ENCODE data around the gene TOM1L2.

DNA sequence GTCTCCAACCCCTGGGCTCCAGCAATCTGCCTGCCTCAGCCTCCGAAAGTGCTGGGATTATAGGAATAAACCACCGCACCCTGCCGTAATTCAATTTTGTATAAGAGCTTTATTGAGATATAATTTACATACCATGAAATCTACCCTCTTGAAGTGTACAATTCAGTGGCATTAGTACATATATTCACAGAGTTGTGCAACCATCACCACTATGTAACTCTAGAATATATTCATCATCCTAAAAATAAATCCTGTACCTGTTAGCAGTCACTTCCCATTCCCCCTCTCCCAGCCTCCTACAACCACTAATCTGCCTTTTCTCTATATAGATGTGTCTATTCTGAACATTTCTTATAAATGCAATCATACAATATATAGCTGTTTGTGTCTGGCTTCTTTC lies 26.1 kb downstream of the TOM1L2 start:
- TF ChIP-seq REST (IDR thresholded peaks at IDR 0.05; ENCODE audit: borderline replicate concordance) (no peak), MXI1 (conservative IDR thresholded peaks at IDR 0.05; ENCODE audit: poor library complexity, severe bottlenecking) (no peak), POLR2AphosphoS5 (IDR thresholded peaks at IDR 0.05) (no peak)
- TF ChIP-seq, protein P1, sequence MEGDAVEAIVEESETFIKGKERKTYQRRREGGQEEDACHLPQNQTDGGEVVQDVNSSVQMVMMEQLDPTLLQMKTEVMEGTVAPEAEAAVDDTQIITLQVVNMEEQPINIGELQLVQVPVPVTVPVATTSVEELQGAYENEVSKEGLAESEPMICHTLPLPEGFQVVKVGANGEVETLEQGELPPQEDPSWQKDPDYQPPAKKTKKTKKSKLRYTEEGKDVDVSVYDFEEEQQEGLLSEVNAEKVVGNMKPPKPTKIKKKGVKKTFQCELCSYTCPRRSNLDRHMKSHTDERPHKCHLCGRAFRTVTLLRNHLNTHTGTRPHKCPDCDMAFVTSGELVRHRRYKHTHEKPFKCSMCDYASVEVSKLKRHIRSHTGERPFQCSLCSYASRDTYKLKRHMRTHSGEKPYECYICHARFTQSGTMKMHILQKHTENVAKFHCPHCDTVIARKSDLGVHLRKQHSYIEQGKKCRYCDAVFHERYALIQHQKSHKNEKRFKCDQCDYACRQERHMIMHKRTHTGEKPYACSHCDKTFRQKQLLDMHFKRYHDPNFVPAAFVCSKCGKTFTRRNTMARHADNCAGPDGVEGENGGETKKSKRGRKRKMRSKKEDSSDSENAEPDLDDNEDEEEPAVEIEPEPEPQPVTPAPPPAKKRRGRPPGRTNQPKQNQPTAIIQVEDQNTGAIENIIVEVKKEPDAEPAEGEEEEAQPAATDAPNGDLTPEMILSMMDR (IDR thresholded peaks at IDR 0.05; ENCODE audit: poor library complexity, severe bottlenecking), result no peak

All from neural cell (in vitro differentiated cells).